PFSK-1 (cell line): ENCODE data around the gene CCL22.

Experiments used
- POLR2AphosphoS5 ChIP-seq: IDR thresholded peaks from 2 replicates; pipeline ENCODE4 v1.6.1; 2012; ENCODE audit warnings: low read depth, mild to moderate bottlenecking, control low read depth, low read length, moderate library complexity
- TAF1 ChIP-seq: IDR thresholded peaks from 2 replicates; pipeline ENCODE4 v1.6.1; 2012; ENCODE audit warnings: low read length, control low read depth, borderline replicate concordance; ENCODE audit not compliant: insufficient read depth

DNA sequence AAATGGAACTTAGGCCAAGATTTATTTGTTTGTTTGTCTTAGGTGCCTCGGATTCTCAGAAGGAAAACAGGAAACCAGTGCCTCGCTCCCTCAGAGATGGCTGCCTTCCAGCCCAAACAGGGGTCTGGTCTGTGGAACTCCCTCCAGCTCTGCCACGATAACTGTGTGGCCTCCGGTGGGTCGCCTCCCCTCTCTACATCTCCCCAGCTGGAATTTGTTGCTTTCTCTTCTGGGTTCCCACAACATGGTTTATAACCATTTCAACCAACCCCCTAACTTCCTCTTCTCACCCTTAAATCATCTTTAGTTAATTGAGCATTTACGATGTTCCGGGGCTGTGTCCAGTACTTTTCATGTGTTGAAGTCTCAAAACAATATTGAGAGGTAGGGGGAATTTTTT lies 43.2 kb upstream of the CCL22 start:
- TF ChIP-seq TAF1 (no peak), POLR2AphosphoS5 (no peak)
